LNCaP clone FGC (cell line): Measurements from ENCODE around the gene SEPTIN10.
"Not testable (repeated sequence)": the region's sequence is repeated elsewhere in the genome, so short reads cannot be mapped to it uniquely, and the experiment has no call there.

Experiments
- DNase-seq: peaks from one replicate; pipeline ENCODE4 v3.0.0-alpha.2; 2011; ENCODE audit warnings: low read depth
- H3K4me3 ChIP-seq: 2 replicates; pipeline ENCODE4 v1.5.1; 2011; ENCODE audit warnings: mild to moderate bottlenecking, low read depth, low read length, control low read depth
- TF ChIP-seq, protein P1 (sequence below): IDR thresholded peaks from 2 replicates; pipeline ENCODE4 v1.5.1; 2012; ENCODE audit warnings: mild to moderate bottlenecking; ENCODE audit not compliant: control insufficient read depth, insufficient read depth; ENCODE audit errors: extremely low read depth

Gene SEPTIN10

GRCh38 chr2:109538546-109538945 lies 75.2 kb downstream of the SEPTIN10 start:
- no peak for DNase-seq
- no peak overlapping the region for H3K4me3 ChIP-seq

DNA sequence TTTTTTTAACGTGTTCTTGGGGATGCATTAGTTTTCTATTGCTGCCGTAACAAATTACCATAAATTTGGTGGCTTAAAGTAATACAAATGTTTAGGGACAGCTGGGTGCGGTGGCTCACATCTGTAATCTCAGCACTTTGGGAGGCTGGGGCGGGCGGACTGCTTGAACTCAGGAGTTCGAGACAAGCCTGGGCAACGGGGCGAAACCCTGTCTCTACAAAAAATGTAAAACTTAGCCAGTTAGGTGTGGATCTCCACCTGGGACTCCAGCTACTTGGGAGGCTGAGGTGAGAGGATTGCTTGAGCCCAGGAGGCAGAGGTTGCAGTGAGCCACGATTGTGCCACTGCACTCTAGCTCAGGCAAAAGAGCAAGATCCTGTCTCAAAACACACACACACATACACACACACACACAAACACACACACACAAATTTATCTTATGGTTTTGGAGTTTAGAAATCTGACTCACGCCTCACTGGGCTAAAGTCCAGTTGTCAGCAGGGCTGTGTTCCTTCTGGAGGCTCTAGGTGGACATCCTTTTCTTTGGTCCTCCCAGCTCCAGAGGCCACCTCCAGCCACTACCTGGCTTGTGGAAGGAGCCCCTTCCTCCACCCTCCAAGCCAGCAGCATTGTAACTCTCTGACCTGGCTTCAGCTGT lies 76.1 kb downstream of the SEPTIN10 start:
- H3K4me3 ChIP-seq: no peak overlapping the region
- TF ChIP-seq, protein P1, sequence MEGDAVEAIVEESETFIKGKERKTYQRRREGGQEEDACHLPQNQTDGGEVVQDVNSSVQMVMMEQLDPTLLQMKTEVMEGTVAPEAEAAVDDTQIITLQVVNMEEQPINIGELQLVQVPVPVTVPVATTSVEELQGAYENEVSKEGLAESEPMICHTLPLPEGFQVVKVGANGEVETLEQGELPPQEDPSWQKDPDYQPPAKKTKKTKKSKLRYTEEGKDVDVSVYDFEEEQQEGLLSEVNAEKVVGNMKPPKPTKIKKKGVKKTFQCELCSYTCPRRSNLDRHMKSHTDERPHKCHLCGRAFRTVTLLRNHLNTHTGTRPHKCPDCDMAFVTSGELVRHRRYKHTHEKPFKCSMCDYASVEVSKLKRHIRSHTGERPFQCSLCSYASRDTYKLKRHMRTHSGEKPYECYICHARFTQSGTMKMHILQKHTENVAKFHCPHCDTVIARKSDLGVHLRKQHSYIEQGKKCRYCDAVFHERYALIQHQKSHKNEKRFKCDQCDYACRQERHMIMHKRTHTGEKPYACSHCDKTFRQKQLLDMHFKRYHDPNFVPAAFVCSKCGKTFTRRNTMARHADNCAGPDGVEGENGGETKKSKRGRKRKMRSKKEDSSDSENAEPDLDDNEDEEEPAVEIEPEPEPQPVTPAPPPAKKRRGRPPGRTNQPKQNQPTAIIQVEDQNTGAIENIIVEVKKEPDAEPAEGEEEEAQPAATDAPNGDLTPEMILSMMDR: no peak
- no peak for DNase-seq

More at GRCh38 chr2:109538546-109538945, 75.2 kb downstream of the SEPTIN10 start:
- TF ChIP-seq, protein P1: no peak

DNA sequence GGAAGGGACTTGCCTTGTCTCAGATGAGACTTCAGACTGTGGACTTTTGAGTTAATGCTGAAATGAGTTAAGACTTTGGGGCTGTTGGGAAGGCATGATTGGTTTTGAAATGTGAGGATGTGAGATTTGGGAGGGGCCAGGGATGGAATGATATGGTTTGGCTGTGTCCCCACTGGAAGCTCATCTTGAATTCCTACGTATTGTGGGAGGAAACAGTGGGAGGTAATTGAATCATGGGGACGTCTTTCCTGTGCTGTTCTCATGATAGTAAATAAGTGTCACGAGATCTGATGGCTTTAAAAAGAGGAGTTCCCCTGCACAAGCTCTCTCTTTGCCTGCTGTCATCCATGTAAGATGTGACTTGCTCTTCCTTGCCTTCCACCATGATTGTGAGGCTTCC lies 77.2 kb downstream of the SEPTIN10 start:
- DNase-seq, H3K4me3 ChIP-seq: not testable (repeated sequence)

- H3K4me3 ChIP-seq: no peak overlapping the region
- TF ChIP-seq, protein P1: no peak
- no peak for DNase-seq
Measured at GRCh38 chr2:109535217-109535946, 78.4 kb downstream of the SEPTIN10 start.

DNA sequence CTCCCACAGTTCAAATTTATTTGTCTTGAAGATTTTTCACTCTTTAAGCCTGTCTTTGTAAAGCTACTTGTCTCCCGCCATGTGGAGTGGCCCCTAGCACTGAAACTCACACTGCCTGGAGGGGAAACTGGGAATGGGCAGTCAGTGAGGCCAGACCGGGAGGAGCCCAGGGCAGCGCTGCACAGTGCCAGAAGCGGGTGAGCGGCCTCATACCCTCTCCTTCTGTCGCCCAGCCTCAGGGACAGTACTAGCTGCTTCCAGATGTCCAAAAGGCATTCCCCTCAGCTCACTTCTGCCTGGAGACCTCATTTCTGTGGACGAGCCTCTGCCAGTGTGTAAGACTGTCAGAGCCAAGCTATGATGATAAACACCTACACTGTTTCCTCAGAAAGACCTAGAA lies 79.9 kb downstream of the SEPTIN10 start:
- TF ChIP-seq, protein P1: no peak
- DNase-seq: no peak

GRCh38 chr2:109532728-109533076 lies 81.1 kb downstream of the SEPTIN10 start:
- DNase-seq: no peak
- no peak overlapping the region for H3K4me3 ChIP-seq
- TF ChIP-seq, protein P1: no peak

More for the DNA sequence above, 79.9 kb downstream of the SEPTIN10 start:
- H3K4me3 ChIP-seq: no peak overlapping the region

GRCh38 chr2:109531896-109532727 lies 81.7 kb downstream of the SEPTIN10 start:
- no peak for DNase-seq
- TF ChIP-seq, protein P1: no peak
- H3K4me3 ChIP-seq: no peak overlapping the region
